Bronchial epithelial cell (primary cell): ENCODE results near the gene DNAJB8. TPM values are rescaled to one million over a fixed set of nuclear protein-coding genes. Genes with fewer than 3 reads are reported as not detected.

Source experiments
- DNase-seq: peaks from one replicate; pipeline ENCODE4 v3.0.0-alpha.2; 2010; ENCODE audit warnings: low read depth
- FAIRE-seq: peaks from 2 replicates; lab custom pipeline; 2011; peaks lifted over from hg19 to GRCh38; lab: Jason Lieb, UNC
- H3K27me3 ChIP-seq: 2 replicates; pipeline ENCODE4 v1.5.1; 2011; ENCODE audit warnings: low read length; ENCODE audit not compliant: control insufficient read depth, insufficient read depth
- H3K36me3 ChIP-seq: 2 replicates; pipeline ENCODE4 v1.5.1; 2011; ENCODE audit warnings: low read length; ENCODE audit not compliant: control insufficient read depth, insufficient read depth
- H3K4me3 ChIP-seq: 2 replicates; pipeline ENCODE4 v1.5.1; 2011; ENCODE audit warnings: mild to moderate bottlenecking, low read depth, low read length, control low read depth
- CTCF ChIP-seq: IDR thresholded peaks from 2 replicates; pipeline ENCODE4 v1.5.1; 2011; ENCODE audit warnings: mild to moderate bottlenecking, moderate library complexity, low read length, control low read depth, inconsistent platforms; ENCODE audit not compliant: insufficient read depth, severe bottlenecking
- total RNA-seq: library from RNA; depleted of rRNA; stranded (reverse); fragments of >200 nt; gene quantifications from 2 replicates; pipeline ENCODE4 v1.2.1, GENCODE V29; 2014

DNAJB8 gene
- total RNA-seq, 1 donor from 2014 or later, result not detected

DNA sequence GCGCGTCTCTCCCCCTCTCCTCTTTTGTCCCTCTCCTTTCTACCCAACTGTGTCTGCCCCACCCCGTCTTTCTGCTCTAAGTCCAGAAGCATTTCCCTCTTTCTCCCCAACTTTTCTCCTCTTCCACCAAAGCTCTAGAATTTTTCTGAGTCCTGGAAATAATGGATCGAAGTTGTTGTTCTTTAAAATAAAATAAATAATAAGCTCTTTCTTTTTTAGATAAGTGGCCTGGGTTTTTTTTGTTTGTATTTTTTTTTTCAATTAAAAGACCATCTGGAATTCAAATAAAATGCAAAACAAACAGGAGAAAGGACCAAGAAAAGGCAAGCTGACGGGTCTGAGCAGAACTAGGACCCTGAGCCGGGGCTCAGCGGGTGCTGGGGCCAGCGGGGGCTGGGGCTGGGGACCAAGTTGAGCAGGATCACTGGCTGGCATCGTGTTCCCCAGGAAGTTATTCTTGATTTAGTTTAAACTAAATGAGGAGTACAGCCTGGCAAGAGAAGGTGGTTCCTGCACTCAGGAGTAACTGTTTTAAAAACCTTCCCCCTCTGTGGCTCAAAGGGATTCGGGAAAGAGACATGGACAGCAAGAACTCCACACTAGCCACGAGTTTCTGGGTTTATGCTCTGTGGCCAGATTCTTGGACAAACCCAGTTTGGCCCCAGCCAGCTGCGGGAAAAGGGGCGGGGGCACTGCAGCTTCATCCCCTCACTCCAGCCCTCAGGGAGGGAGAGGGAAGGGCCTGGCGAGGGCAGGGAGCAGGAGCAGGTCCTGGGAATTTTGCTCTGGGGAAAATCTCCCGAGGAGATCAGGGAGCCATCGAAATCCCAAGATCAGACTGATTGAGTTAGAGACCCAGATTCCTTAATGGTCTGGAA lies 18.0 kb upstream of the DNAJB8 start:
- H3K4me3 ChIP-seq, result no peak overlapping the region
- peaks cover 77% of the 10 kb centered on the region for H3K27me3 ChIP-seq
- no peaks in the 10 kb centered on the region for H3K36me3 ChIP-seq
- no peak for DNase-seq
- FAIRE-seq, result no peak
- TF ChIP-seq CTCF, result no peak

DNA sequence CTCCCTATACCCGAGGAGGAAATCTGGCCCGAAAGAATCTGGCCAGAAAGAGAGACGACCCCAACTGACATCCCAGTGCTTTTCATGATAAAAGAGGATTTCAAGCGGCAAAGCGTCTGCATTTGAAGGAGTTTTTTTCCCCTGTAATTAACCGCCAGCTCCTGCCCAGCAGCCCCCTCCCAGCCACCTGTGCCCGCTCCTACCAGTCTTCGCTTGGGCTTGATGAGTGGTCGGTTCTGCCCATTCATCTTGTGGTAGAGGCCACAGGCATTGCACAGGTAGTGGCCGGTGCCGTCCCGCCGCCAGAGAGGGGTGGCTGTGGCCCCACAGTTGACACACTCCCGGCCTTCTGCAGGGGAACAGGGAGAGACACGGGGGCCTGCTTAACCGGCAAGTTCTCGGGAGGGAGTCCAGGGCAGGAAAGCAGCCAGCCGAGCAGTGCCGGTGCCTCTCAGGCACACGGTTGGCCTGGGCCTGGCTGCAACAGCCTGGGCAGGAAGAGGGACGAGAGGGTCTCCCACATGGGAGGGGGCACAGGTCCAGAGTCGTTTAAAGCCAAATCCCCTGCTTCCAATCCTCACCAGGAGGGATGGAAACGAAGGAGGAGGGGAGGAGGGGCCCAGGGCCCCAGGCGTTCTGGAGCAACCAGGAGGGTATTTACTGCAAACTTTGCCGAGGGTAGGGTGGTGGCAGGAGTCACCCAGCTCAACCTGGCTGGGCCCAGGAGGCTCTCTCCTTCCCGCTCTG lies 17.1 kb upstream of the DNAJB8 start:
- H3K4me3 ChIP-seq, result no peak overlapping the region

GRCh38 chr3:128482666-128483656 lies 16.3 kb upstream of the DNAJB8 start:
- Histone ChIP-seq H3K4me3 (no peak overlapping the region), H3K36me3 (no peaks in the 10 kb centered on the region), H3K27me3 (peaks cover 62% of the 10 kb centered on the region)
- DNase-seq (peak; percentile 25), FAIRE-seq (no peak)
- TF ChIP-seq CTCF, result no peak

More for the DNA sequence above, 17.1 kb upstream of the DNAJB8 start:
- Histone ChIP-seq H3K36me3 (no peaks in the 10 kb centered on the region), H3K27me3 (peaks cover 71% of the 10 kb centered on the region)
- DNase-seq, result no peak
- no peak for FAIRE-seq
- no peak for TF ChIP-seq CTCF

- no peak for DNase-seq
- FAIRE-seq, result no peak
- Histone ChIP-seq H3K4me3 (no peak overlapping the region), H3K27me3 (peaks cover 62% of the 10 kb centered on the region), H3K36me3 (no peaks in the 10 kb centered on the region)
- no peak for TF ChIP-seq CTCF
Observed at GRCh38 chr3:128482175-128482574, 15.5 kb upstream of the DNAJB8 start.

- H3K4me3 ChIP-seq, result no peak overlapping the region
- TF ChIP-seq CTCF, result no peak
- no peak for FAIRE-seq
- DNase-seq, result no peak
- no peaks in the 10 kb centered on the region for H3K36me3 ChIP-seq
- peaks cover 56% of the 10 kb centered on the region for H3K27me3 ChIP-seq
Observed at GRCh38 chr3:128481438-128481942, 14.8 kb upstream of the DNAJB8 start.
